NCI-H748 (cell line): ENCODE results near the gene PPP1R12A.
"Not testable (repeated sequence)": the region's sequence is repeated elsewhere in the genome, so short reads cannot be mapped to it uniquely, and the experiment has no call there.

Experiments
- DNase-seq: peaks from one replicate; lab custom pipeline; 2025; ENCODE audit not compliant: unreplicated experiment; lab: John Stamatoyannopoulos, UW

PPP1R12A gene

DNA sequence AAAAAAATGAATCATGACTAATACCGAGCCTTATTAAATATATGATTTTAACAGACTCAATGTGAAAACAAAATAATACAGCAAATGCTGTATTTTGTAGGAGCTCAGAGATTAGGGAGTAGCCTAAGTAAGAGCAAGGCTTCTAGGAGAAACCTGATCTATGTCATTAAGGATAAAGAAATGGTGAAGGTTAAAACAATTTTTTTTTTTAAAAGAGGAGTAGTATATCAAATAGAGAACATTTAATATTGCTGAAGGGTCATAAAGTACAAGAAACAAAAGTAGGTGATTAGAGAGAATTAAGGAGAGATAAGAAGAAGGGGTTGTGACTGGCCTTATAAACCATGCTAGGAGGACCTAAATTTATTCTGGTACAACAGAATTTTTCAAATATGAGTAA is 39.1 kb downstream of the PPP1R12A start:
- no peak for DNase-seq

DNA sequence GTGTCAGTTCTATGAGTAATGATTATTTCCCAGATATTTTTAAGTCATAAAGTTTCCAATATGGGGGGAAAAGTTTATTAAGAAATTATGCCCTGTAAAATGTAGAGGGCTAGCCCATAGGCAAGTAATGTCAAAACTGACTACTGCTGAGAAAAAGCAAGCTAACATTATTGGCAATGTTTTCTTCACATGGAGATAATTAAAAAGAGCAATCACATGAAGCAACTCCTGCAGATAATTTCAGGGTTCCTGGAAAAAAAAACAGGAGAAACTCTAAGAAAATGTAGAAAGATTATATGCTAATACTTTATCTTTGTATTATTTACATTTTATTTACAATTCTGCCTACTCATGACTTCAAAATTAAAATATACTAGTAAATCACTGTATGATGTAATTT is 39.8 kb downstream of the PPP1R12A start:
- no peak for DNase-seq

DNA sequence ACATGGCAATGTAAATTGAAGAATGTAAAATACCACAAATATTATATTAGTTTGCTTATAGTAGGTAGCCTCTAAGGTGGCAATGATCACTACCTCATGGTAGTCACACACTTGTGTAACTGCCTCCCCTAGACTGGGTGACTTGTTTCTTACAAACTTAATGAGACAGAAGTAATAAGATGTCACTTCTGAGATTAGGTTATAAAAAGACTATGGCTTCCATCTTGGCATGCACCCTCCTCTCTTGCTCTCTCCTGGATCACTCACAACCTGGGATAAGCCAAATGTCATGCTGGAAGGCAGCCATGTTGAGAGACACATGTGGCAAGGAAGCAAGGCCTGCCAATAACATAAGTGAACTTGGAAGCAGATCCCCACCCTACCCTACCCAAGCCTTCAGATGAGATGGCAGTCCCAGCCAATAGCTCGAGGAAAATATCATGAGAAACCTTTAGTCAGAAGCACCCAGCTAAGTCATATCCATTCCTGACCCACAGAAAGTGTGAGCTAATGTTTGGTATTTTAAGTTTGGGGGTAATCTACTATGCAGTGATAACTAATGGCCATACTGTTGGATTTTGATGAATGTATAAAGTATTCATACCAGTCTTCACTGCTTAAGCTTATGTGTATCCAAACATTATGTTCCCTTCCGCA is 43.3 kb downstream of the PPP1R12A start:
- DNase-seq: no peak

DNA sequence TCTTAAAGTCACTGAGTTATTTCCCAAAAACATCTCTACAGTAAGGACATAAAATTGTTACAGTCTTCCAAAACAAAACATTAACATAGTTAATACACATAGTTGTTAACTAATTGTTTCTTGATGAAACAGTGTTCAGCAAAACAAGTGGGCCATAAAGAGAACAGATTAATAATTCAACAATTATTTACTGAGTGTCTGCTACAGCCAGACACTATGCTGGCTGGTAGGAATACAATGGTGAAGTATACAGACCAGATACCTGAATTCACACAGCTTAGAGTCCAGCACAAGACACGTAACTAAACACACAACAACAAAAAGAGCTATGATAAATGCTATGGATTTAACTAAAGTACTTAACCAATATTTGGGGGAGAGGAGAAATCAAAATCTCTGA is 47.0 kb downstream of the PPP1R12A start:
- no peak for DNase-seq

DNA sequence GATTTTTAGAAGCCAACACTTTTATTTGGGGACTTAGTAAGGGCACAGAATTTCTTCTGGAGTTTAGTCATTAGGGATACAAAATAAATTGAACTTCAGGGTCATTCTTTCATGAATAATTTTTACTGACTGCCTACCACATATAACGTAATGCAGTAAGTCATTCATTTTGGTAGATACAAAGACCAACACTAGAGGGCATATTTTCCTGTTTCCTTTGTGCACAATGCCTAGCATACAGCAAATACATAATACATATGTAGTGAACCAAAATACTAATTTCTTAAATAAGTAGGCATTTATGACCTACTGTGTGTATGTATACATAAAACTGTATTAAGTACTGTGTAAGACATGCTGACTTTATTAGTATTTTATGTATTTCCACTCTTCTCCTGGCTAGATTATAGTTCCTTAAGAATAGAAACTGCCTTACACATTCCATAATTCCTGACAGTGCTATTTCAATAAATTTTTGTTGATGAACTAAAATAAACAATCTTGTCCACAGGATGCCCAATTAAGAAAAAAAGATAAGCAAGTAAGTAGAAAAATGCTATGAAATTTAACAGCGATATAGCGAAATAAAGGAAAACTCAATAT is 47.9 kb downstream of the PPP1R12A start:
- peak; percentile 69 for DNase-seq

DNA sequence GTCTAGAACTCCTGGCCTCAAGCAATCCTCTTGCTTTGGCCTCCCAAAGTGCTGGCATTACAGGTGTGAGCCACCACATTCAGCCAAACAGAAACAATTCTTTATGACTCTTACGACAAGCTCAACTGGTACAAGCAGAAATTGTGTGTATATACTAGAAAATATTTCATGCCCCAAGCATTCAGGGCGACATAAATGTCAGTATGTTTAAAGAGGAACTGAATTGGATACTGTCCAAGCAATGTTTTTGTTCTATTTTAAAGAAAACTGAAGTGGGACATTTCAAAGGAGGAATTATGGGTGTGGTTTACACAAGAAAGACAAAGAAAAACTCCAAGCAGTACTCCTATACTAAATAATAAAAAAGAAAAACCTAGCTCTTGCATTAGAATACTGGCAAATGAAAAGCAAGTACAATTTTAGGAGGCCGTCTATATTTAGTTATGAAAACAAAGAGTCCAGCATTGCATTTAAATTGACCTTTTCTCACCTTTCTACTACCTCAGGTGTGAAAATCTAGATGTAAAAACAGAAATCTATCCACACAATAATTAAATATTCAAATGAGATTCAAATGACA is 48.9 kb downstream of the PPP1R12A start:
- no peak for DNase-seq

DNA sequence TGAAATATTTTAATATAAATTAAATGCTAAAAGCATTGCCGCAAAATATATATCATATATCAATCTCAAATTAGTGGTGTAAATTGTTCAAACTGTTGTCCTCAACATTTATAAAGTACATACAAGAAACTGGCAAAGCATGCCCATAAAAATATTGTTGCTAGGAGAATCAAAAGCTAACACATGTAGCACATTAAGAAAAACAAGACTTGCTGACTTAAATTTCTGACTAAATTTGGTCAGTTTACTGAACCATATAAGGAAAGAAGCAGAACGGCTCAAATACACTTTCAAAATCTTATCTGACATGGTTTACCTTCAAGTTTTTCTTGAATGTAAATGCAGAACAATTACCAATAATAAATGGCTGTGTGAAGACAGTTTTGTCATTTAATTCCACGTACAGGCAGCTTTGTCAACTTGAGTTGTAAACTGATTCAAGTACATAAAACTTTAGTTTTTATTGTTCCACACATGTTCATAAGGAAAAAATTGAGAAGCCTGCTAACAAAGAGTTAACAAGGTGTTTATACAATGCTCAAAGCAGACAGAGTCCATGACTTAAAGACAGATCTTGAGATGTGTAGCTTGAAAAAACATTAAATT is 50.4 kb downstream of the PPP1R12A start:
- no peak for DNase-seq

DNA sequence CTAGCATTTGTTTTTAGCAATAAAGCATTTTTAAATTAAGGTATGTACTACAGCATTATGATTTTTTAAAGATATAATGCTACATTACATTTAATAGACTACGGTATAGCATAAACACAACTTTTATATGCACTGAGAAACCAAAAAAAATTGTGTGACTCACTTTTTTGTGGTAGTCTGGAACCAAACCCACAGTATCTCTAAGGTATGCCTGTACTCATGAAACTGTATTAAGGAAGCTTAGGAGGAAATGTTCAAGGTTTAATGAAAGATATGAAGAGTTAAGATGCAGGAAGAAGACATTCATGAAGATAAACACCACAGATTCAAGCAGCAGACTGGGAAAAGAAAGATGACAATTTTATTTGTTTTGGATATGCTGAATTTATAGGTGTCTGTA is 51.7 kb downstream of the PPP1R12A start:
- DNase-seq: no peak

DNA sequence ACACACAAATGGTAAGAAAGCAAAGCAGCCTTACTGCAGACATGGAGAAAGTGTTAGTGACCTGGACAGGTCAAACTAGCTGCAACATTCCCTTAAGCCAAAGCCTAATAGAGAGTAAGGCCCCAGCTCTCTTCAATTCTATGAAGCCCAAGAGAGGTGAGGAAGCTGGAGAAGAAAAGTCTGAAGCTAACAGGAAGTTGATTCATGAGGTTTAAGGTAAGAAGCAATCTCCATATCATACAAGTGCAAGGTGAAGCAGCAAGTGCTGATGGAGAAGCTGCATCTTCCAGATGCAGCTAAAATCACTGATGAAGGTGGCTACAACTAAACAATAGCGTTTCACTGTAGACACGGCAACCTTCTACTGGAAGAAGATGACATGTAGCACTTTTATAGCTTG is 53.5 kb downstream of the PPP1R12A start:
- DNase-seq: no peak

DNA sequence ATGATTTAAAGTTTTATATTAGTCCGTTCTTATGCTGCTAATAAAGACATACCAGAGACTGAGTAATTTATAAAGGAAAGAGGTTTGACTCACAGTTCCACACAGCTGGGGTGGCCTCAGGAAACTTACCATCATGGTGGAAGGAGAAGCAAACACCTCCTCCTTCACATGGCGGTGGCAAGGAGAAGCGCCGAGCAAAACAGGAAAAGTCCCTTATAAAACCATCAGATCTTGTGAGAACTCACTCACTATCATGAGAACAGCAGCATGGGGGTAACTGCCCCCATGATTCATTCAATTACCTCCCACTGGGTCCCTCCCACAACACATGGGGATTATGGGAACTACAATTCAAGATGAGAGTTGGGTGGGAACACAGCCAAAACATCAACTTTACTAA is 56.4 kb downstream of the PPP1R12A start:
- DNase-seq: not testable (repeated sequence)

DNA sequence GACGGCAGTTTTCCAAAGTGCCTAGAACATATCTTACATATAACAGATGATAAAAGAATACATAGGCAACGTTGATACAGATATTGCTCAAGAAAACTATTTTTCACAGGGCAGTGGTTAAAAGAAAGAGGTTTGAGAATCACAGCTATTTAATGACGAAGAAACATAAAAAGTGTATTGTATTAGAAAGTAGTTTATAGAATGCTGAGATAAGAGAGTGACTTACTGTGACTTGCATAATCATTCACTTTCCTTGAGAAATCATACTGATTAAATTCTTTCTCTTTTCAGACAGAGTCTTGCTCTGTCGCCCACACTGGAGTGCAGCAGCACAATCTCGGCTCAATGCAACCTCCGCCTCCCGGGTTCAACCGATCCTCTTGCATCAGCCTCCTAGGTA is 57.7 kb downstream of the PPP1R12A start:
- no peak for DNase-seq

DNA sequence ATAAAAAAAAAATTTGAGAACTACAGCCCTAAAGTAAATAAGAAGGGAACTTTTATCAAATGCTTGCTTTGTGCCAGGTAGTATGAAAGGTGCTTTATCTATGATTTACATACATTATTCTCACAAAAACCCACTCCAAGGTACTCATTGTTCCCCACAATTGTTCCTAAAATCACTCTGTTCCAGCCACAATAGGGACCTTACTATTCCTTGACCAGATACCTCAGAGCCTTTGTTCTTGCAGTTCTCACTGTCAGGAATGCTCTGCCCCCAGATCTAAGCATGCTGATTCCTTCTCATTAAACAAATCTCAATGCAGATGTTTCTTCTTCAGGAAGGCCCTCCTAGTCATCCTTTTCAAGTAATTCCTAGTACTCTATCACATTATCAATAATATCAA is 60.2 kb downstream of the PPP1R12A start:
- DNase-seq: no peak

DNA sequence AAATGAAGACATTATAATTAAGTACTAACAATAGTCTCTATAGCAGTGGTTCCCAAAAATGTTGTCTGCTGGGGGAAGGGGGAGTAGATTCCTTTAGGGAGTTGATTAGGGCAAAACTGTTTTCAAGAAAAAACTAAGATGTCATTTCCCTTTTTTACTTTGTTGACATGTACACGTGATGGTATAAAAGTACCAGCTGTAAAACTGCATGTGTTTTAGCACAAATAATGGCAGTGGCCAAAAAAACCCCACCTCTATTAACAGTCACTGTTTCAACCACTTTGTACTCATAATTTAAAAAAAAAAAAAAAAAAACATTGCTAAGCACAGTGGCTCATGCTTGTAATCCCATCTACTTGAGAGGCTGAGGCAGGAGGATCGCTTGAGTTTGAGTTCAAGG is 61.7 kb downstream of the PPP1R12A start:
- DNase-seq: no peak

DNA sequence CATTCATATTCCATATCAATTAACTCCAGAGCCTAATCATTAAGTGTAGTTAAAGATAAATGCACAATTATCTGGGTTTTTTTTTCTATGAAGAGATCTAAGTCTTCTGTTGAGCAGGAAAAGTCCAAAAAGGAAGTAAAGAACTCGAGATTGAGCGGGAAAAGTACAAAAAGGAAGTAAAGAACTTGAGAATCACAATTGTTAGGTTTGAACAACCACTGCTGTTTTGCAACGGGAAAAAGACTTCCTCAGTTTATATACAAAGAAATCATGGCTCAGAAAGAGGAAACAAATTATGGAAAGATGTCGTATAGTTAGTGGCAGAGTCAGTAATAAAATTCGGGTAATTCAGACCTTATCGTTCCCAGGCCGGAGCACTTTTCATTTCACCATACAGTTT is 63.3 kb downstream of the PPP1R12A start:
- no peak for DNase-seq

DNA sequence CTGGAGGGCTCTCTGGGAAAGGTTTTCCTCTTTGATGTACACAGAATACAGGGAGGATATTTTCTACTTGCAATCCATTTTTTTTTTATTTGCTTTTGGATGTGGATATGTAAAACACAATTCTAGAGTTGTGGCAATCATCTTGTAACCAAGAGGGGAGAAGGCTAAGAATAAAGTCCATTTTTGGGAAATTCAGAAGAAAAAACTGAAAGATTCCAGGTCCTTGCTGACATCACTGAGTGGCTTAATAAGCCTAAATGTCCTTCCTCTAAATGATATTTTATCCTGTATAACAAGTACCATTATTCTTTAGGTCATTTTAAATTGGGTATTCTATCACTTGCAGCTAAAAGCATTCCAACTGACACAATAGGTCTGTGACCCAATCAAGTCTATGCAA is 64.0 kb downstream of the PPP1R12A start:
- no peak for DNase-seq

DNA sequence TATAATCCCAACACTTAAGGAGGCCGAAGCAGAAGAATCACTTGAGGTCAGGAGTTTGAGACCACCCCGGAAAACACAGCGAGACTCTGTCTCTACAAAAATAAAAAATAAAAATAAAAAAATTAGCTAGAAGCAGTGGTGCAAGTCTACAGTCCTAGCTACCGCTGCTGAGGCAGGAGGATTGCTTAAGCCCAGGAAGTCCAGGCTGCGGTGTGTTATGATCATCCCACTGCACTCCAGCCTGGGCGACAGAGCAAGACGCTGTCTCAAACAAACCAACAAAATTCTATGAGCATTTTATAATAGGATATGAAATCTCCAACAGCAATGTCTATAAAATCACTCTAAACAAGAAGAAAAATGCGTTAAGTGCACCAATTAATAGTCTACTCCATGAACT is 75.3 kb downstream of the PPP1R12A start:
- DNase-seq: no peak

DNA sequence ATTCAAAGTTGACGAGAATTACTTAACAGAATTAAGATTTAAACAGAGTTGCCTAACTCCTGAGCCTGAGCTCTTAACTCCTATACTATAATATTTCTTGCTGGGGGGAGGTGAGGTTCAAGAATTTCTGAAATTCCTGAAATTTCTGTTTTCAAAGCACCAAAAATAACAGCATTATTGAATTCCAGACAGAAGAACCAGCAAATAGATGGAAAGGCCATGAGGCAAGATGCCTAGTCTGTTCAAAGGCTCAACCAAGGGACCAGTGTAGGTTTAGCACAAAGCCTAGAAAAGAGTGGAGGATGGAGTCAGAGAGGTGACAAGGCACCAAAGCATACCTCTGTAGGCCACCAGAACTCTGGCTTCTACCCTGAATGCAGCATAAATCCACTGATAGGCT is 76.4 kb downstream of the PPP1R12A start:
- DNase-seq: no peak

DNA sequence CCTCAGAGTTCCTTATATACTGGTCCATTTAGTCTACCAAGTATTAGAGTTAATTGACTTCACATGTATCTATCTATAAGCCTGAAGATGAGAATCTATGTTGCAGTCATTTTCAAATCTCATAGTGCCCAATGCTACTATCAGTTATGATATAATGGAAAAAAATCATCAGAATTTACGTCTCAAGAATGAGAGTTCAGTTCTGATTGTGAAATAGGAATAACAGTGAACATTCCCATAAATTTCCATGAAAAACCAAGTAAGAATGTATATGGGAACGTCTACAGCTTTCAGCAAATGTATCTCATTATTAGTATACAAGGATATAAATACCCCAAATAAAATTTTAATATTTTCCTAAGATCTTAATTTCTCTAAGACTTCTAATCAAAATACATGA is 77.2 kb downstream of the PPP1R12A start:
- no peak for DNase-seq

DNA sequence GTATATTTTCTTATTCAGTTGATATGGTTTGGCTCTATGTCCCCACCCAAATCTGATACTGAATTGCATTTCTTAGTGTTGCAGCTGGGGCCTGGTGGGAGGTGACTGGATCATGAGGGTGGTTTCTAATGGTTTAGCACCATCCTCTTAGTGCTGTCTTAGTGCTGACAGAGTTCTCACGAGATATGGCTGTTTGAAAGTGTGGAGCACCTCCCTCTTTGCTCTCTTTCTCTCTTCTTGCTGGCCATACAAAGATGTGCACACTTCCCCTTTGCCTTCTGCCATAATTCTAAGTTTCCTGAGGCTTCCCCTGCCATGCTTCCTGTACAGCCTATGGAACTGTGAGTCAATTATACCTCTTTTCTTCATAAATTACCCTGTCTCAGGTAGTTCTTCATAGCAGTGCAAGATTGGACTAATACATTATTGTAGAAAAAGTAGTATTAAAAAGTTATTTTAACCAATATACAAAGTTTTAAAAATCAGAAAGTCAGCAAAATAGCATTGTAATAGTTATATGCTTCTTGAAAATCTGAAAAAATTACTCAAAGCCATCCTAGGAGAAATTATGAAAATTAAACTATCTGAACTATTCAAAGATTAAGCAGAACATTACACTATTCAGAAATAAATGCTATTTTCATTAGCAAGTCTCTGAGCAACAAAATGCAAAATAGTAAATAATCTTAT is 84.1 kb downstream of the PPP1R12A start:
- DNase-seq: no peak

DNA sequence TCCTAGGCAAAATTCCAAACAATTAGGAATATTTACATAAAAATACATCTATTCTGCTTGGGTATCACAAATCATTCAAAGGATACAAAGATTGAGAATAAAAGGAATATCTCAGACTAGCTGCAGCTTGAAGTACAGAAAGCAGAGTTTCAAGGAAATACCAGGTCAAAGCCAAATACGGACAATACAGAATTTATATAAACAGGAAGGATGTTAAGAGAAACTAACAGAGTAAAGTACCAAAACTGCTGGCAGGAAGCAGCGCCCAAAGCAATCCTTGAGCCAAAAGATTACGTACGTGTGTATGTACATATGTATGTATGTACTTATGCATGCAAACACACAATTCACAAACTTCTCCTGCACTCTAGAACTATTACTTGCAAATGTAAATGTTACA is 86.6 kb downstream of the PPP1R12A start:
- DNase-seq: no peak

DNA sequence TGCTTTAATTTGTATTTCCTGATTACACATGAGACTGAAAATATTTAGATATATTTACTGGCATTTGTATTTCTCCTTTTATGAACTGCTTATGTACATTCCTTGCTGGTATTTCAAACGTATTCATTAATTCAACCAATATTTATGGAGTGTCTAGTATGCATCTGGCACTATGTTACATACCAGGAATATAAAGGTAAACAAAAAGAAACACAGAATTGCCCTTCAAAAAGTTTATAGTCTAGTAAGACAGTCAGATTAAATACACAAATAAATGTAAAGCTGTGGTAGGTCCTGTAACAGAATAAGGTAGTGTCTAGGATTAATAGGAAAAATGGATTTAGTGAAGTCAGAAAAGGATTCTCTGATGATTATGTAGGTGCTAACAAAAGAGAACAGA is 87.5 kb downstream of the PPP1R12A start:
- DNase-seq: no peak

DNA sequence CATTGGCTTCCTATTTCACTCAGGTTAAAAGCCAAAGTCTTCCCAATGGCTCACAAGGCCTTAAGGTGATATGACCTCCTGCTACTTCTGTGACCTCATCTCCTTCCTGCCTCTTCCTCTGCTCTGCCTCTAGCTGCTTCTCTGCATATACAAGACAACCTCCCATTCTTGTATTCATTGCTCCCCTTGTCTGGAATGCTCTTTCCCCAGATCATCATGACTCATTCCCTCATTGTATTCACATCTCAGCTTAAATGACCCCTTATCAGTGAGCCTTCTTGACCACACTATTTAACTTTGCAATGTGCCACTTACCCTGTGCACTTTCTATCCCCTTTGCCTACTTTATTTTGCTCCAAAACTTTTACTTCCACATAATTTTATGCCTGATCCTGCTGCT is 90.2 kb downstream of the PPP1R12A start:
- DNase-seq: no peak
